ENCODE data around the gene DET1.

GRCh38 chr15:88512078-88512477, 34.4 kb downstream of the DET1 start:
- TF ChIP-seq CTCF (IDR thresholded peaks at IDR 0.05) (no peak), POLR2A (IDR thresholded peaks at IDR 0.05) (no peak)

Data from body of pancreas (tissue), 4 donors.